ENCODE results near the gene SCAMP2. TPM values are rescaled to one million over a fixed set of nuclear protein-coding genes. Genes with fewer than 3 reads are reported as not detected.

SCAMP2 gene
- total and polyA plus RNA-seq, 4 donors = 21.7 to 42.5 (median 29.1) TPM

GRCh38 chr15:74822233-74822632 is 50.9 kb downstream of the SCAMP2 start:
- DNase-seq (ENCODE audit: low spot score) = no peak
- Histone ChIP-seq H3K36me3 (ENCODE audit: control insufficient read depth in 4 of 4, insufficient read depth in 3 of 4, low read depth in 1 of 4, low read length in 3 of 4) (no peaks in the 10 kb centered on the region), H3K27ac (ENCODE audit: low read depth in 1 of 2, low read length in 2 of 2) (no peak overlapping the region), H3K27me3 (ENCODE audit: control insufficient read depth in 4 of 4, insufficient read depth in 4 of 4, low read length in 3 of 4) (no peaks in the 10 kb centered on the region), H3K9me3 (ENCODE audit: control insufficient read depth in 4 of 4, low read length in 3 of 4) (no peaks in the 10 kb centered on the region), H3K4me3 (ENCODE audit: low read depth in 1 of 3, low read length in 3 of 3) (no peak overlapping the region), H3K9ac (ENCODE audit: low read depth in 1 of 2, low read length in 2 of 2) (no peak overlapping the region), H3K4me1 (ENCODE audit: control insufficient read depth in 4 of 4, insufficient read depth in 4 of 4, low read length in 3 of 4) (peaks cover 0 to 2% (median under 1%) of the 10 kb centered on the region in 4 donors)
- 92% methylated on average over 4 of the region's 4 CpGs for WGBS
- no peak for TF ChIP-seq EGR1 (IDR thresholded peaks at IDR 0.05; ENCODE audit: low read depth in 2 of 2)
- TF ChIP-seq FOXA2 (IDR thresholded peaks at IDR 0.05) = no peak
- no peak for TF ChIP-seq GABPA (IDR thresholded peaks at IDR 0.05 in 1 of 2, conservative IDR thresholded peaks at IDR 0.05 in 1 of 2)

- Histone ChIP-seq H3K4me3 (ENCODE audit: low read depth in 1 of 3, low read length in 3 of 3) (no peak overlapping the region), H3K4me1 (ENCODE audit: control insufficient read depth in 4 of 4, insufficient read depth in 4 of 4, low read length in 3 of 4) (peaks cover 0 to 2% (median under 1%) of the 10 kb centered on the region in 4 donors), H3K36me3 (ENCODE audit: control insufficient read depth in 4 of 4, insufficient read depth in 3 of 4, low read depth in 1 of 4, low read length in 3 of 4) (no peaks in the 10 kb centered on the region), H3K9ac (ENCODE audit: low read depth in 1 of 2, low read length in 2 of 2) (no peak overlapping the region), H3K27me3 (ENCODE audit: control insufficient read depth in 4 of 4, insufficient read depth in 4 of 4, low read length in 3 of 4) (no peaks in the 10 kb centered on the region), H3K9me3 (ENCODE audit: control insufficient read depth in 4 of 4, low read length in 3 of 4) (no peaks in the 10 kb centered on the region), H3K27ac (ENCODE audit: low read depth in 1 of 2, low read length in 2 of 2) (no peak overlapping the region)
- TF ChIP-seq NR2F2 (IDR thresholded peaks at IDR 0.05) = no peak
- no peak for TF ChIP-seq FOXA1 (IDR thresholded peaks at IDR 0.05)
- no peak for TF ChIP-seq RXRA (IDR thresholded peaks at IDR 0.05)
- DNase-seq (ENCODE audit: low spot score) = no peak
- WGBS = 83% methylated on average over 7 of the region's 7 CpGs
These were observed 51.4 kb downstream of the SCAMP2 start for GRCh38 chr15:74821790-74822158.

GRCh38 chr15:74821091-74821789 is 51.9 kb downstream of the SCAMP2 start:
- no peak for DNase-seq (ENCODE audit: low spot score)
- no peak overlapping the region for H3K9ac ChIP-seq (ENCODE audit: low read depth in 1 of 2, low read length in 2 of 2)
- peaks cover 0 to 2% (median under 1%) of the 10 kb centered on the region in 4 donors for H3K4me1 ChIP-seq (ENCODE audit: control insufficient read depth in 4 of 4, insufficient read depth in 4 of 4, low read length in 3 of 4)
- no peak for TF ChIP-seq HNF4G (IDR thresholded peaks at IDR 0.05)
- no peak for TF ChIP-seq FOXA1 (IDR thresholded peaks at IDR 0.05)
- TF ChIP-seq TAF1 (conservative IDR thresholded peaks at IDR 0.05) = no peak
- TF ChIP-seq HNF4A (conservative IDR thresholded peaks at IDR 0.05) = no peak
- no peak for TF ChIP-seq FOXA2 (IDR thresholded peaks at IDR 0.05)
- no peak for TF ChIP-seq REST (IDR thresholded peaks at IDR 0.05)
- TF ChIP-seq ZBTB33 (IDR thresholded peaks at IDR 0.05) = no peak
- no peaks in the 10 kb centered on the region for H3K36me3 ChIP-seq (ENCODE audit: control insufficient read depth in 4 of 4, insufficient read depth in 3 of 4, low read depth in 1 of 4, low read length in 3 of 4)
- H3K27me3 ChIP-seq (ENCODE audit: control insufficient read depth in 4 of 4, insufficient read depth in 4 of 4, low read length in 3 of 4) = no peaks in the 10 kb centered on the region
- no peak overlapping the region for H3K27ac ChIP-seq (ENCODE audit: low read depth in 1 of 2, low read length in 2 of 2)
- H3K4me3 ChIP-seq (ENCODE audit: low read depth in 1 of 3, low read length in 3 of 3) = no peak overlapping the region
- no peaks in the 10 kb centered on the region for H3K9me3 ChIP-seq (ENCODE audit: control insufficient read depth in 4 of 4, low read length in 3 of 4)
- WGBS = 71% methylated on average over 11 of the region's 11 CpGs

All from liver (tissue), 9 donors.